ENCODE results near the gene KIF26B. TPM values are rescaled to one million over a fixed set of nuclear protein-coding genes. Genes with fewer than 3 reads are reported as not detected.

Gene KIF26B
- total RNA-seq, 2 donors from 2014 or later, result 0.30 to 0.35 TPM

DNA sequence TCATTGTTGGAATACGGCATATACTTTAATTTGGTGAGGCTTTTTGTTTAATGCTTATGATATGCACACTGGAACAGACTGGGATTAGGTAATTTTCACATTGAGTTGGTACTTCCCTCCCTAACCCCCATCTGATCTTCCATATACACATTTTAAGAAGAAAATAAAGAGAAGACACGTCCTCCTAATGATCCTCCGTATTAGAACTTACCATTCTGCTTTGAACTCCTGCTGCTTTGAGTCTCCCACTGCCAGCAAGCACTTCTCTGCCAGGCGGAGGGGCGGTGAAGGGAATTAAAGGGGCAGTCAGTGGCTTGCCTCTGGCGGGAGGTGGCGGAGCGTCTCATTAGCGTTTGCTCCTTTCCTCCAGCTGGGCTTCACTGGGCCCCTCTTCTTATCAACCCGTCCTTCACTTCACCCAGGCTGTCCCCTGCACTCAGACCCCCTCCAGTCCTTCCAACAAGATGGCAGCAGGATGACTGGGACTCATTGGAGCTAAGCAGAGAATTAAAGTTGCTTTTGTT lies 433.4 kb downstream of the KIF26B start:
- Histone ChIP-seq H3K4me3 (no peak overlapping the region), H3K36me3 (no peaks in the 10 kb centered on the region), H3K27ac (no peak overlapping the region), H3K4me1 (no peaks in the 10 kb centered on the region), H3K9me3 (no peaks in the 10 kb centered on the region), H3K9ac (ENCODE audit: low read depth in 2 of 2, low read length in 2 of 2) (no peak overlapping the region), H3K27me3 (no peaks in the 10 kb centered on the region)
- intact Hi-C loops (cut with DNase I), result no loop called here
- TF ChIP-seq, protein P1, sequence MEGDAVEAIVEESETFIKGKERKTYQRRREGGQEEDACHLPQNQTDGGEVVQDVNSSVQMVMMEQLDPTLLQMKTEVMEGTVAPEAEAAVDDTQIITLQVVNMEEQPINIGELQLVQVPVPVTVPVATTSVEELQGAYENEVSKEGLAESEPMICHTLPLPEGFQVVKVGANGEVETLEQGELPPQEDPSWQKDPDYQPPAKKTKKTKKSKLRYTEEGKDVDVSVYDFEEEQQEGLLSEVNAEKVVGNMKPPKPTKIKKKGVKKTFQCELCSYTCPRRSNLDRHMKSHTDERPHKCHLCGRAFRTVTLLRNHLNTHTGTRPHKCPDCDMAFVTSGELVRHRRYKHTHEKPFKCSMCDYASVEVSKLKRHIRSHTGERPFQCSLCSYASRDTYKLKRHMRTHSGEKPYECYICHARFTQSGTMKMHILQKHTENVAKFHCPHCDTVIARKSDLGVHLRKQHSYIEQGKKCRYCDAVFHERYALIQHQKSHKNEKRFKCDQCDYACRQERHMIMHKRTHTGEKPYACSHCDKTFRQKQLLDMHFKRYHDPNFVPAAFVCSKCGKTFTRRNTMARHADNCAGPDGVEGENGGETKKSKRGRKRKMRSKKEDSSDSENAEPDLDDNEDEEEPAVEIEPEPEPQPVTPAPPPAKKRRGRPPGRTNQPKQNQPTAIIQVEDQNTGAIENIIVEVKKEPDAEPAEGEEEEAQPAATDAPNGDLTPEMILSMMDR (IDR thresholded peaks at IDR 0.05), result no peak
- DNase-seq, result no peak

GRCh38 chr1:245589316-245589715 lies 434.5 kb downstream of the KIF26B start:
- Histone ChIP-seq H3K4me1 (no peaks in the 10 kb centered on the region), H3K27me3 (no peaks in the 10 kb centered on the region), H3K36me3 (no peaks in the 10 kb centered on the region), H3K4me3 (no peak overlapping the region), H3K9me3 (no peaks in the 10 kb centered on the region), H3K9ac (ENCODE audit: low read depth in 2 of 2, low read length in 2 of 2) (no peak overlapping the region), H3K27ac (no peak overlapping the region)
- intact Hi-C loops (cut with DNase I), result no loop called here
- no peak for DNase-seq
- TF ChIP-seq, protein P1 (IDR thresholded peaks at IDR 0.05), result no peak

GRCh38 chr1:245589906-245590305 lies 435.1 kb downstream of the KIF26B start:
- Histone ChIP-seq H3K9ac (ENCODE audit: low read depth in 2 of 2, low read length in 2 of 2) (no peak overlapping the region), H3K4me1 (no peaks in the 10 kb centered on the region), H3K4me3 (no peak overlapping the region), H3K27me3 (no peaks in the 10 kb centered on the region), H3K36me3 (no peaks in the 10 kb centered on the region), H3K9me3 (no peaks in the 10 kb centered on the region), H3K27ac (no peak overlapping the region)
- intact Hi-C loops (cut with DNase I), result no loop called here
- no peak for DNase-seq
- TF ChIP-seq, protein P1 (IDR thresholded peaks at IDR 0.05), result no peak

GRCh38 chr1:245590726-245591125 lies 435.9 kb downstream of the KIF26B start:
- Histone ChIP-seq H3K4me3 (no peak overlapping the region), H3K27ac (no peak overlapping the region), H3K4me1 (no peaks in the 10 kb centered on the region), H3K36me3 (no peaks in the 10 kb centered on the region), H3K9ac (ENCODE audit: low read depth in 2 of 2, low read length in 2 of 2) (no peak overlapping the region), H3K9me3 (no peaks in the 10 kb centered on the region), H3K27me3 (no peaks in the 10 kb centered on the region)
- DNase-seq, result no peak
- TF ChIP-seq, protein P1 (IDR thresholded peaks at IDR 0.05), result no peak
- intact Hi-C loops (cut with DNase I), result no loop called here

GRCh38 chr1:245591346-245592188 lies 436.8 kb downstream of the KIF26B start:
- Histone ChIP-seq H3K9ac (ENCODE audit: low read depth in 2 of 2, low read length in 2 of 2) (no peak overlapping the region), H3K36me3 (no peaks in the 10 kb centered on the region), H3K4me3 (no peak overlapping the region), H3K4me1 (no peaks in the 10 kb centered on the region), H3K9me3 (no peaks in the 10 kb centered on the region), H3K27ac (no peak overlapping the region), H3K27me3 (no peaks in the 10 kb centered on the region)
- intact Hi-C loops (cut with DNase I), result no loop called here
- no peak for DNase-seq
- TF ChIP-seq, protein P1 (IDR thresholded peaks at IDR 0.05), result no peak
